ENCODE data around the gene GRIN2B. TPM values are rescaled to one million over a fixed set of nuclear protein-coding genes. Genes with fewer than 3 reads are reported as not detected.

Gene GRIN2B
- total and polyA plus RNA-seq, 10 of the 15 experiments (the other 5 are each of a cell fraction or from before 2014, with no cell fraction given), result under 0.01 TPM; not detected in 9

DNA sequence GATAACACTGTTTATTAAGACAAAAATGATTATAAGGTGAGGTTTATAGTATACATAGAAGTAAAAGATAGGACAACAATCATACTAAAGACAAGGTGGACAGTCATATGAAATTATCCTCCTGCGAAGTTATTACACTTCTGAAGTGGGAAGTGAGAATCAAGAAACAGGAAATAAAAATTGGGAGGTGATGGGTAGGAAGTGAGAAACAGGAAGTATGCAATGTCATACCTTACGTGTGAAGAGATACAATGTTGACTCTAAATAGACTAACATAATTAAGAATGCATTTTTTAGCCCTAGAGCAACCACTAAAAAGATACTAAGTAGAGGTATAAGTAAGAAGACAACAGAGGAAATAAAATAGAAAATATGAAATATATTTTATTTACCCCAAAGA lies 43.7 kb downstream of the GRIN2B start:
- H3K4me2 ChIP-seq (ENCODE audit: control insufficient read depth, insufficient read depth), result no peak overlapping the region
- H2AFZ ChIP-seq (ENCODE audit: control insufficient read depth, low read depth, low read length), result no peak overlapping the region
- no peak overlapping the region for H3K27ac ChIP-seq (ENCODE audit: control insufficient read depth, insufficient read depth)
- BruUV-seq (replicated peaks), result no TSS peak
- ChIA-PET RAD21 (ENCODE audit: unreplicated experiment) (no interaction called here), CTCF (interaction anchor here (0.6 to 1.7 kb wide), 2 partner anchors 73 to 233 kb away, joined by 3 to 7 read pairs; no protein-coding TSS in a partner anchor), SMC1A (ENCODE audit: uncharacterized antibody, unreplicated experiment) (interaction anchor here (1.2 kb wide), 1 partner anchor 195 kb away, joined by 3 read pairs; no protein-coding TSS in a partner anchor), POLR2A (no interaction called here)
- H3K4me3 ChIP-seq, result no peak overlapping the region
- no peaks in the 10 kb centered on the region for H3K4me1 ChIP-seq (ENCODE audit: control insufficient read depth, insufficient read depth, low read length)
- DNase-seq (ENCODE audit: low read depth, low spot score), result no peak
- H3K27me3 ChIP-seq (replicated peaks in 1 of 2; ENCODE audit: control insufficient read depth in 2 of 2, insufficient read depth in 2 of 2, low read length in 1 of 2), result peaks cover 0 to 6% of the 10 kb centered on the region in 2 experiments; a peak in 1 of 4 replicates
- no peaks in the 10 kb centered on the region for H3K79me2 ChIP-seq (ENCODE audit: control insufficient read depth, insufficient read depth, low read length)
- no peak for ATAC-seq
- H3K9me3 ChIP-seq (replicated peaks; ENCODE audit: control insufficient read depth, insufficient read depth, low read length), result no peaks in the 10 kb centered on the region
- TF ChIP-seq CBX5 (IDR thresholded peaks at IDR 0.05; ENCODE audit: low read depth), result no peak
- no peak for TF ChIP-seq IKZF2 (IDR thresholded peaks at IDR 0.05)
- no peak for TF ChIP-seq ZNF384 (IDR thresholded peaks at IDR 0.05; ENCODE audit: borderline replicate concordance, low read depth, low read length)
- TF ChIP-seq NR2F1 (conservative IDR thresholded peaks at IDR 0.05), result no peak
- no peak for TF ChIP-seq MTA2 (IDR thresholded peaks at IDR 0.05; ENCODE audit: low read depth)
- TF ChIP-seq ZNF24 (IDR thresholded peaks at IDR 0.05), result no peak
- TF ChIP-seq LARP7 (IDR thresholded peaks at IDR 0.05), result no peak
- no peak for TF ChIP-seq HDAC6 (IDR thresholded peaks at IDR 0.05; ENCODE audit: unreplicated experiment)
- no peak for TF ChIP-seq NFYA (IDR thresholded peaks at IDR 0.05; ENCODE audit: borderline replicate concordance, low read depth, low read length)
- TF ChIP-seq, protein P1, sequence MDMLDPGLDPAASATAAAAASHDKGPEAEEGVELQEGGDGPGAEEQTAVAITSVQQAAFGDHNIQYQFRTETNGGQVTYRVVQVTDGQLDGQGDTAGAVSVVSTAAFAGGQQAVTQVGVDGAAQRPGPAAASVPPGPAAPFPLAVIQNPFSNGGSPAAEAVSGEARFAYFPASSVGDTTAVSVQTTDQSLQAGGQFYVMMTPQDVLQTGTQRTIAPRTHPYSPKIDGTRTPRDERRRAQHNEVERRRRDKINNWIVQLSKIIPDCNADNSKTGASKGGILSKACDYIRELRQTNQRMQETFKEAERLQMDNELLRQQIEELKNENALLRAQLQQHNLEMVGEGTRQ (IDR thresholded peaks at IDR 0.05; ENCODE audit: borderline replicate concordance, low read depth, low read length), result no peak
- TF ChIP-seq FOS (IDR thresholded peaks at IDR 0.05; ENCODE audit: borderline replicate concordance, extremely low read depth, insufficient read length), result no peak
- TF ChIP-seq JUNB (IDR thresholded peaks at IDR 0.05), result no peak
- TF ChIP-seq CEBPB (IDR thresholded peaks at IDR 0.05; ENCODE audit: borderline replicate concordance in 1 of 2, low read depth in 2 of 2, low read length in 2 of 2), result no peak
- TF ChIP-seq, protein P2, sequence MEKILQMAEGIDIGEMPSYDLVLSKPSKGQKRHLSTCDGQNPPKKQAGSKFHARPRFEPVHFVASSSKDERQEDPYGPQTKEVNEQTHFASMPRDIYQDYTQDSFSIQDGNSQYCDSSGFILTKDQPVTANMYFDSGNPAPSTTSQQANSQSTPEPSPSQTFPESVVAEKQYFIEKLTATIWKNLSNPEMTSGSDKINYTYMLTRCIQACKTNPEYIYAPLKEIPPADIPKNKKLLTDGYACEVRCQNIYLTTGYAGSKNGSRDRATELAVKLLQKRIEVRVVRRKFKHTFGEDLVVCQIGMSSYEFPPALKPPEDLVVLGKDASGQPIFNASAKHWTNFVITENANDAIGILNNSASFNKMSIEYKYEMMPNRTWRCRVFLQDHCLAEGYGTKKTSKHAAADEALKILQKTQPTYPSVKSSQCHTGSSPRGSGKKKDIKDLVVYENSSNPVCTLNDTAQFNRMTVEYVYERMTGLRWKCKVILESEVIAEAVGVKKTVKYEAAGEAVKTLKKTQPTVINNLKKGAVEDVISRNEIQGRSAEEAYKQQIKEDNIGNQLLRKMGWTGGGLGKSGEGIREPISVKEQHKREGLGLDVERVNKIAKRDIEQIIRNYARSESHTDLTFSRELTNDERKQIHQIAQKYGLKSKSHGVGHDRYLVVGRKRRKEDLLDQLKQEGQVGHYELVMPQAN (conservative IDR thresholded peaks at IDR 0.05), result no peak
- TF ChIP-seq, protein P3, sequence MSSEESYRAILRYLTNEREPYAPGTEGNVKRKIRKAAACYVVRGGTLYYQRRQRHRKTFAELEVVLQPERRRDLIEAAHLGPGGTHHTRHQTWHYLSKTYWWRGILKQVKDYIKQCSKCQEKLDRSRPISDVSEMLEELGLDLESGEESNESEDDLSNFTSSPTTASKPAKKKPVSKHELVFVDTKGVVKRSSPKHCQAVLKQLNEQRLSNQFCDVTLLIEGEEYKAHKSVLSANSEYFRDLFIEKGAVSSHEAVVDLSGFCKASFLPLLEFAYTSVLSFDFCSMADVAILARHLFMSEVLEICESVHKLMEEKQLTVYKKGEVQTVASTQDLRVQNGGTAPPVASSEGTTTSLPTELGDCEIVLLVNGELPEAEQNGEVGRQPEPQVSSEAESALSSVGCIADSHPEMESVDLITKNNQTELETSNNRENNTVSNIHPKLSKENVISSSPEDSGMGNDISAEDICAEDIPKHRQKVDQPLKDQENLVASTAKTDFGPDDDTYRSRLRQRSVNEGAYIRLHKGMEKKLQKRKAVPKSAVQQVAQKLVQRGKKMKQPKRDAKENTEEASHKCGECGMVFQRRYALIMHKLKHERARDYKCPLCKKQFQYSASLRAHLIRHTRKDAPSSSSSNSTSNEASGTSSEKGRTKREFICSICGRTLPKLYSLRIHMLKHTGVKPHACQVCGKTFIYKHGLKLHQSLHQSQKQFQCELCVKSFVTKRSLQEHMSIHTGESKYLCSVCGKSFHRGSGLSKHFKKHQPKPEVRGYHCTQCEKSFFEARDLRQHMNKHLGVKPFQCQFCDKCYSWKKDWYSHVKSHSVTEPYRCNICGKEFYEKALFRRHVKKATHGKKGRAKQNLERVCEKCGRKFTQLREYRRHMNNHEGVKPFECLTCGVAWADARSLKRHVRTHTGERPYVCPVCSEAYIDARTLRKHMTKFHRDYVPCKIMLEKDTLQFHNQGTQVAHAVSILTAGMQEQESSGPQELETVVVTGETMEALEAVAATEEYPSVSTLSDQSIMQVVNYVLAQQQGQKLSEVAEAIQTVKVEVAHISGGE (CRISPR knock-in tag; IDR thresholded peaks at IDR 0.05), result no peak
- FAIRE-seq, result peak; percentile 54
- H3K9ac ChIP-seq (ENCODE audit: control insufficient read depth, insufficient read depth, low read length), result no peak overlapping the region
- intact Hi-C loops (cut with micrococcal nuclease; ENCODE audit: unreplicated experiment), result no loop called here
- WGBS (ENCODE audit: insufficient coverage, insufficient replicate concordance, low lambda C conversion rate, missing lambda C conversion rate), result 5% methylated on average over 2 of the region's 2 CpGs
- no peaks in the 10 kb centered on the region for H3K36me3 ChIP-seq (ENCODE audit: control insufficient read depth in 2 of 2, insufficient read depth in 2 of 2, low read length in 1 of 2)
- H4K20me1 ChIP-seq (ENCODE audit: control insufficient read depth, insufficient read depth), result no peaks in the 10 kb centered on the region
- in situ Hi-C loops (cut with MboI), result no loop called here
